IPS-15b (cell line): ENCODE measurements around the gene FGD3.
A peak's percentile ranks its signal among the peaks of the same experiment; 100 is the strongest.

ENCODE experiments used
- H3K27me3 ChIP-seq: one replicate; pipeline ENCODE4 v1.6.1; 2013; ENCODE audit warnings: low read length; ENCODE audit not compliant: control insufficient read depth, insufficient read depth
- H3K36me3 ChIP-seq: one replicate; pipeline ENCODE4 v1.6.1; 2013; ENCODE audit warnings: low read length; ENCODE audit not compliant: control insufficient read depth, insufficient read depth
- H3K4me1 ChIP-seq: one replicate; pipeline ENCODE4 v1.6.1; 2013; ENCODE audit warnings: mild to moderate bottlenecking, low read length; ENCODE audit not compliant: control insufficient read depth, insufficient read depth
- H3K4me3 ChIP-seq: one replicate; pipeline ENCODE4 v1.5.1; 2013; ENCODE audit warnings: low read depth, low read length
- H3K9ac ChIP-seq: one replicate; pipeline ENCODE4 v1.6.1; 2013; ENCODE audit warnings: low read depth, mild to moderate bottlenecking, low read length
- H3K9me3 ChIP-seq: one replicate; pipeline ENCODE4 v1.6.1; 2013; ENCODE audit warnings: mild to moderate bottlenecking, low read length; ENCODE audit not compliant: control insufficient read depth, insufficient read depth

The FGD3 gene

DNA sequence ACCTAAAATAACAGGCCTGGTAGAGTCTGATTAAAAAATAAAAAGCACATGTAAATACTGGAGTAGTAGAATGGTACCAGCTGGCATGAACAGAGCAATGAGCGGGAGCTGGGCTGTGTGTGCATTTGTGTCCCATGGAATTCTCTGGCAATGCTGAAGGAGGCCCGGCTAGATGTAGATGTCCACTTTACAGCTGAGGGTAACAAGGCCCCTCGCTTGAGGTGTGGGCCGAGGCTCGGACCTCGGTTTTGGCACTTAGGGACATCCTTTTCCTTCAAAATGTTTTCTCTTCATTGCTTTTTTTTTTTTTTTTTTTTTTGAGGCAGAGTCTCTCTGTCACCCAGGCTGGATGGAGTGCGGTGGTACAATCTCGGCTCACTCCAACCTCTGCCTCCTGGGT is 1.5 kb upstream of the FGD3 start:
- Histone ChIP-seq H3K36me3 (no peaks in the 10 kb centered on the region), H3K9me3 (no peaks in the 10 kb centered on the region), H3K9ac (no peak overlapping the region), H3K4me3 (no peak overlapping the region), H3K27me3 (peaks cover 2% of the 10 kb centered on the region), H3K4me1 (peaks cover 3% of the 10 kb centered on the region)

DNA sequence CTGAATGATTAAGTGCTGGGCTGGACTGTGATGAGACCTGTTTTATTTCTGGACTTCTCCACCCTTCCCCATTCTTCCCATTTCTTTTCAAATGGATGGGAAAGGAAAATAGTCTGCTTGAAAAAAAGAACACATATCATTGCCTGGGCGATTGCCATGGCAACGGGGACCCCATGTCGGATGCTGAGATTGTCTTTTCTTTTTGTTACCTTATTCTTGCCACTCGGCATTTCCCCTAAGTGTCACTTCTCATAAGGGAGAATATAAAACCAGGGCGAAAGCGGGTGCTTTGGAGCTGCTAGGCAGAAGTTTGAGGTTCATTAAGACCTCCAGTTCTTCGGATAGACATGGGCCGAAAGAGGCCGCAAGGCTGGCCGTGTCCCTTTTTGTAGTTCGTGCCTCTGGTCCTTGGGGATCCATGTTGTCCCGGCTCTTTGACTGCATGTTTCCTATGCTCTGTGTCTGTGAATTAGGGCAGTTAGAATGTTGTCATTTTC is 763 bp downstream of the FGD3 start:
- H3K27me3 ChIP-seq = peaks cover 2% of the 10 kb centered on the region
- H3K4me1 ChIP-seq = peaks cover 3% of the 10 kb centered on the region
- H3K36me3 ChIP-seq = no peaks in the 10 kb centered on the region
- peak overlapping the region; percentile 53 for H3K4me3 ChIP-seq
- no peaks in the 10 kb centered on the region for H3K9me3 ChIP-seq
- H3K9ac ChIP-seq = no peak overlapping the region

DNA sequence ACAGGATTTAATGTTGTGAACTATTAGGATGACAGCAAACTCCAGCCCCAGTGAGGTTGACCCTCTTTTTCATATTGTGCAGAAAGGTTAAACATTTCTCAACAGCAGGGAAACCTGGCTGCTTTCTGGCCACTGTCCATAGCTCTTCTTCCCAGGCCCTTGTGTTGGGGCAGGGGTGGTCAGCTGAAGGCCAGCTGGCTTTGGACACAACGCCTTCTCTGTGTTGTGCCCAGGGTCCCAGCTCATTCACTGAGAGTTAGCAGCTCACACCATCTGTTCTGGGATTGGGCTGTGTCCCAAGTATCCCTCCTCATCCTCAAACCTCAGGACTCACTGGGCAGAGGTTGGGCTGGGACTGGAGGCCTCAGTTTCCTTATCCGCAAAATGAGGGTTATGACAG is 1.3 kb downstream of the FGD3 start:
- Histone ChIP-seq H3K4me1 (peaks cover 3% of the 10 kb centered on the region), H3K4me3 (no peak overlapping the region), H3K36me3 (no peaks in the 10 kb centered on the region), H3K27me3 (peaks cover 2% of the 10 kb centered on the region), H3K9me3 (no peaks in the 10 kb centered on the region), H3K9ac (no peak overlapping the region)

DNA sequence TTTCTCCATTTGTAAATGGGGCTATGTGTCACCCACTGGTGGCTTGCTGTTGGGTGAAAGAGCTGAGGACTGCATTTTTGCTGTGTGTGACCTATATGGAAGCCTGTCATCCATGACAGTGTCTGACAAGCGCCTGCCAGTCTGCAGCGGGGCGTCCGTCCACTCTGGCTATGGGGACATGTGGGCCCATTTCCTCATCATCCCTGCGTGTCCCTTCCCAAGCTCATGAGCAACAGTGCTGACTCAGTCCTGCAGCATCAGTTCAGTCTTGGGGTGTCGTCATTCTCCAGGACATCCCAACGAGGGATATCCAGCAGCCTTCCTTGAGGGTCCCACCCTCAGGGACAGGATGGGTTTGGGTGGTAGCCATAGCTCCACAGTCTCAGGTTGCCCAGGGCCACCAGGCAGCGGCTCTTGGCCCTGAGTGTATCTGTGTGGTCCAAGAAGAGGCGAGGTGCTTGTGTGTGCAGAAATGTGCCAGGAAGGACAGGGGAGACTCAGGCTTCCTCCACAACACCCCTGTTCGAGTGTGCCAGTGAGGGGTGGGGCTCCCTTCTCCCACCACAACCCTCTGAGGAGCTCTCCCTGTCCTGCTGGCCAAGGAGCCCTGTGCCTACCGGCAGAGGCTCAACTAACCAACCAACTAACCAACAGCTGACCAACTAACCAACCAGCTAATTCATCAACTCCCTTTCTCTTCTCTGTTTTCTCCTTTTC is 2.1 kb downstream of the FGD3 start:
- H3K4me1 ChIP-seq = peaks cover 3% of the 10 kb centered on the region
- H3K4me3 ChIP-seq = no peak overlapping the region
- H3K36me3 ChIP-seq = no peaks in the 10 kb centered on the region
- peaks cover 2% of the 10 kb centered on the region for H3K27me3 ChIP-seq
- no peak overlapping the region for H3K9ac ChIP-seq
- H3K9me3 ChIP-seq = no peaks in the 10 kb centered on the region

DNA sequence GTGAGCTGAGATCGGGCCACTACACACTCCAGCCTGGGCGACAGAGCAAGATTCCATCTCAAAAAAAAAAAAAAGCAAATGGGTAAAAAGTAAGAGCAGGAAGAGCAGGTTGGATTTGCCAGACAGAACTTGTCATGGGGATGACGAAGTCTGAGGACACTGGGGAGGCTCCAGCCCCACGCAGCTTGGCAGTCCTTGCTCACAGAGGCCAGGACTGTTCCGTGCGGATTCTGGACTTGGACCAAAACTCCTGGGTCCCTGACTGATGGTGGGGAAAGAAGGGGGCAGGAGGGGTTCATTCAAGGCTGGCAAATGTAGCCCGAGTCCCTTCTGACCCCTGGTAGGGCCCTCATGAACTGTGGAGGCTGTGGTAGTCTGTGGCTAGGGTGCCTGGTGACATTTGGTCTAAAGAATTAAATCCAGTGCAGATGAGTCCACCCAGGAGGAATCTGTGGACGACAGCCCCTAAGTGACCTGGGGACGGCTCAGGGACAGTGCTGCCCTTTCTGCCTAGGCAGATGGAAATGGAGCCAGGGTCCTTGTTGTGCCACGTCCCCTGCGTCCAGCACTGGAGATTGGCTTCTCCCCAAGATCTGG is 3.1 kb downstream of the FGD3 start:
- peaks cover 2% of the 10 kb centered on the region for H3K27me3 ChIP-seq
- peaks cover 3% of the 10 kb centered on the region for H3K4me1 ChIP-seq
- no peaks in the 10 kb centered on the region for H3K36me3 ChIP-seq
- no peak overlapping the region for H3K4me3 ChIP-seq
- H3K9ac ChIP-seq = no peak overlapping the region
- no peaks in the 10 kb centered on the region for H3K9me3 ChIP-seq

DNA sequence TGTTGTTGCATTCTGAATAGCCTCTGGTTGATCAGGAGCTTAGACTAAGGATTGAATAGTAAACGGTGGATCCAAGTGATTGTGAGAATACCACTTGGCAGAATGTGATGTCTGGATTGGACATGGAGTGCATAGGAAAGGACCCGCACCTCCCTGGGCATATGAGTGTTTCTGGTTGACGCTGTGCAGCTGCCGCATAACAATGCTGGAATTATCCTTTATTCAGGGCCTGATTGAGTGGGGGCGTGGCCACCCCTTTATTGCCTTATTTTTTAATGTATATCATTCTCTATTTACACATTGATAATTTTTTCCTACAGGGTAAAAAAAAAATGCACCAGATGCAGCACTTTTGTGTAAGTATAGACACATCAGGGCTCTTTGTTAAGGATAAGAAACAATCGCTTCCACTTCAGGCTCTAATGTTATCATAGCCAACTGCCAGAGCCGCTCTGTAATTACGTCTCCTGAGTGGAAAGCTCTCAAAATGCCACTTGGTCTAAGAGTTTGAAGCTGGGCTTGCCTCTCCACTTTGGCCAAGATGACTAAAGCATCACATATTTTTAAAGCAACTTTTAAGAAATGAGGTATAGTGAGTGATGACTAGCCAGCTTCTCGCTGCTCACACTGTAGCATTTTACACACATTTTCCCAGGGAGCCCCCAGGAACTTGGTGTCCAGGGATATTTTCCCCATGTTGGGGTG is 5.7 kb downstream of the FGD3 start:
- no peaks in the 10 kb centered on the region for H3K4me1 ChIP-seq
- H3K9me3 ChIP-seq = no peaks in the 10 kb centered on the region
- no peaks in the 10 kb centered on the region for H3K36me3 ChIP-seq
- no peak overlapping the region for H3K9ac ChIP-seq
- H3K4me3 ChIP-seq = no peak overlapping the region
- H3K27me3 ChIP-seq = peaks cover 2% of the 10 kb centered on the region

DNA sequence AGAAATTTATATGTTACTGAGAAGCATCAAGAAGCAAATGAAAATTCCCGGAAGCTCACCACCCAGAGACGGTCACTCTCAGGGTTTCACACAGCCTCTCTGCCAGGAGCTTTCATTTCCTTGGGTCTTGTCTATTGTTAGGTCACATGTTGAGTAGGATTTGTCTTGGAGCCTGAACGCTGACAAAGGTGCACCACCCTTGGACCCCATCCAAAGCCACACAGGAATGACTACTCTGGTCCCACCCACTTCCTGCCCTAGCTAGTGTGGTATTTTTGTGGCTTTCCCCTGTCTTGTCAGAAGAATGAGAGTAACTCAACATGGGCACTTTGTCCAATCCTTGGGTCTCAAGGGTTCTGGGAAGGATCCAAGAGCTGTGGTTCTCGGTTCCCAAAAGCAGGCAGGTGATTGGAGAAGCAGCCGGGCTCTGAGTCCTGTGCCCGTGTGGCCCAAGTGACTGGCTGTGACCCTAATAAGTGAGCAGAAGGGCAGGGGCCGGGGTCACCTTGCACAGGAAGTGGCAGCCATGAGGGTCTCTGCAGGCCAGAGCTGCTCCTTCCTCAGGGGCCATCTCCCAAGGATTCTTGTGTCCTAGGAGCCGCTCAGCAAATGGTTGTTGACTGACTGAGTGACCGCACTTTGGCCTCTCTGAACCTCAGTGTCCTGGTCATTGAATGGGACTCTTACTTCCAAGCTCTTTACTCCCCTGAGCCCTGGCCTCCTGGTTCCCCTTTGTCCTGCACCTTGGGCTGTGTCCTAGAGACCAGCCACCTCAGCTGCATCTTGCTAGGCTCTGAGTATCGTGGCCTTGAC is 6.9 kb downstream of the FGD3 start:
- Histone ChIP-seq H3K9ac (no peak overlapping the region), H3K9me3 (no peaks in the 10 kb centered on the region), H3K4me3 (no peak overlapping the region), H3K27me3 (peaks cover 2% of the 10 kb centered on the region), H3K36me3 (no peaks in the 10 kb centered on the region), H3K4me1 (no peaks in the 10 kb centered on the region)

DNA sequence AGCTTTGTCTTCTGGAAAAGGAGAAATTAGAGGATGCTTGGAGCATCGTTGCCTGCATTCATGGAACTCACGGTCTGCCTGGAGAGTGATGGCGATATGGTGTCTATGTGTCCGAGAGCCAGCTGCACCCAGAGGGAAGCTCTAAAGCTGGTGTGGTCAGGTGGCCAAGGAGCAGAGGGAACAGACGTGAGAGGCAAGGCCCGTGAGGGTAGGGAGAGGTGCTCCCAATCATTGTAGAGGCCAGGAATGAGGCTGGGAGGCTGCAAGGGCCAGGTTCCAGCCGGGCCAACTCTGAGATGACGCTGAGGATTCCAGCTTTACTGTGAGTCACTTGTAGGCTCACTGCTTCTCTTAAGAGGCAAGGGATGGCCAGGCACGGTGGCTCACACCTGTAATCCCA is 7.6 kb downstream of the FGD3 start:
- H3K4me3 ChIP-seq = no peak overlapping the region
- H3K4me1 ChIP-seq = no peaks in the 10 kb centered on the region
- no peaks in the 10 kb centered on the region for H3K27me3 ChIP-seq
- H3K36me3 ChIP-seq = no peaks in the 10 kb centered on the region
- no peaks in the 10 kb centered on the region for H3K9me3 ChIP-seq
- no peak overlapping the region for H3K9ac ChIP-seq

DNA sequence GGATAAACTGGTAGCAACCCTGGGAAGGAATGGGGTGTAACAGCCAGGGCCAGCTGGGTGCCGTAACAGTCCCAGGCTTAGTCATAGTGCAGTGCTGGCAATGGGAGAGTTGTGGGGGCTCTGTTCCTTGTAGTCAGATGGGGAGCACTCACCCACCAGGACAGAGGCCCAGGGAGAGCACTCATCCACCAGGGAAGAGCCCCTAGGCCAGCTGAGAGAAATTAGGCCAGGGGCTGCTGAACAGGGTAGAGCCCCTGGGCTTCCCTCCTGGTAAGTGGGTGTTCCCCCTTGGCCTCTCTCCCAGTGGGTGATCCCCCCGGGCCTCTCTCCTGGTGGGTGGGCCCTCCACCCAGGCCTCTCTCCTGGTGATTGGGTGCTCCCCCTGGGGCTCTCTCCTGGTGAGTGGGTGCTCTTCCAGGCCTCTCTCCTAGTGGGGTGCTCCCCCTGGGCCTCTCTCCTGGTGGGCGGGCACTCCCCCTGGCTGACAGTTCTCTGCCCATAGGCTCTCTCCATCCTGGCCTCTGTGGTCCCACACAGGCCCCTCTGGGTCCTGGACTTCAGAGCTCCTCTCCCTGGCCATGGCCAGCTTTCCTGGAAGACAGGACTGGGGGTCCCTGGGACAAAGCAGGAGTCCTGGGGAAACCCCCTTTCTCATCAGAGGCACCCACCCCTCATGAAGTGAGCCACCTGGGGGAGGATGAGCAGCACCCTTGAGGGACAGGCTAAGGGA is 13.4 kb downstream of the FGD3 start:
- Histone ChIP-seq H3K27me3 (no peaks in the 10 kb centered on the region), H3K4me3 (no peak overlapping the region), H3K9ac (no peak overlapping the region), H3K4me1 (peaks cover 3% of the 10 kb centered on the region), H3K9me3 (peaks cover 4% of the 10 kb centered on the region), H3K36me3 (no peaks in the 10 kb centered on the region)

DNA sequence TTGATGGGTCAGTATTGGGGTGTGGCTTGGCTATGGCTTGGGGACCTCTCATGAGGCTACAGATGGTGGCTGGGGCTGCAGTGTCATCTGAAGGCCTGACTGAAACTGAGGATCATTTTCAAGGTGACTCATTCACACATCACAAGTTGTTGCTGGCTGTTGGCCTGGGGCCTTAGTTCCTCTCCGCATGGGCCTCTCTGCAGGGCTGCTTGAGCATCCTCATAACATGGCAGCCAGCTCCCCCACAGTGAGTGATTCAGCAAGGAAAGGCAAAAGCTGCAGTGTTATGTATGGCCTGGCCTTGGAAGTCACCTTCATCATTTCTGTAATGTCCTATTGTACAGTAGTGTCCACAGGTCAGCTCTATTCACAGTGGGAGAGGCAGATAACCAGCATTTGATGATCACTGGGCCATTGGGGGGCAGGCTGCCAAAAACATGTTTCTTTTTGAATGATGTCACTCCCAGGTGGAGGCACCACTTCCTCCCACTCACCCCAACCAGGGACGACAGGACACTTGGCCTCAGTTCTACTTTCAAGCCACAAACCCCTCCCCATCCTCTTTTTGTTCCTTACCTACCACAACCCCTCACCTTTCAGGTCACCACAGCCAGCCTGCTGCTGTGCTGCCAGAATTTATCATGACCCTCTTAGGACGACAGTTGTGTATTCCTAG is 14.4 kb downstream of the FGD3 start:
- H3K36me3 ChIP-seq = no peaks in the 10 kb centered on the region
- no peak overlapping the region for H3K4me3 ChIP-seq
- no peaks in the 10 kb centered on the region for H3K27me3 ChIP-seq
- peaks cover 3% of the 10 kb centered on the region for H3K4me1 ChIP-seq
- no peak overlapping the region for H3K9ac ChIP-seq
- H3K9me3 ChIP-seq = peaks cover 4% of the 10 kb centered on the region

DNA sequence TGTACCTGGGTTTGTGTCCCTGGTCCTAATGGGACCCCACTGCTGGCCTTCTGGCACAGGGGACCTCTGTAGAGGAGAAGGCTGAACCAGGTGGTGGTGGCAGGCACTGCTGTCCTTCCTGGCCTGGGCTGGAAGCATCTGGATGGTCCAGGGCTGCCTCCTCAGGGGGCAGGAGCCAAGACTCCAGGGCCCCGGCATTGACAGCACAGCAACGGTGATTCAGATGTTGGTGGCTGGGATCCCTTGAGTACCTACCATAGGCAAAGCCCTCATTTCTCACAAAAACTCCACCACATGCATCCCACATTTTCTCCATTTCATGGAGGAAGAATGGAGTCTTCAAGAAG is 15.0 kb downstream of the FGD3 start:
- no peaks in the 10 kb centered on the region for H3K36me3 ChIP-seq
- H3K9ac ChIP-seq = no peak overlapping the region
- H3K4me1 ChIP-seq = peaks cover 3% of the 10 kb centered on the region
- no peaks in the 10 kb centered on the region for H3K27me3 ChIP-seq
- peaks cover 4% of the 10 kb centered on the region for H3K9me3 ChIP-seq
- H3K4me3 ChIP-seq = no peak overlapping the region
